Esophagus squamous epithelium (tissue), 4 donors: Measurements from ENCODE around the gene PLA2G4B.

Experiments
- POLR2A ChIP-seq, 4 donors: fragments of 450-650 bp; IDR thresholded peaks; one replicate each; pipeline ENCODE4 v1.6.1; 2017; ENCODE audit warnings: antibody characterized with exemption in 4 of 4, mild to moderate bottlenecking in 4 of 4, moderate library complexity in 3 of 4
- TF ChIP-seq, protein P1 (sequence below), 6 experiments: fragments of 450-650 bp in 4 of 6; fragments of 200-600 bp in 2 of 6; sonication (generic) in 2 of 6; IDR thresholded peaks; one replicate each; pipeline ENCODE4 v1.5.1; 2016 to 2019; ENCODE audit warnings: antibody characterized with exemption in 6 of 6, mild to moderate bottlenecking in 4 of 6, moderate library complexity in 4 of 6

DNA sequence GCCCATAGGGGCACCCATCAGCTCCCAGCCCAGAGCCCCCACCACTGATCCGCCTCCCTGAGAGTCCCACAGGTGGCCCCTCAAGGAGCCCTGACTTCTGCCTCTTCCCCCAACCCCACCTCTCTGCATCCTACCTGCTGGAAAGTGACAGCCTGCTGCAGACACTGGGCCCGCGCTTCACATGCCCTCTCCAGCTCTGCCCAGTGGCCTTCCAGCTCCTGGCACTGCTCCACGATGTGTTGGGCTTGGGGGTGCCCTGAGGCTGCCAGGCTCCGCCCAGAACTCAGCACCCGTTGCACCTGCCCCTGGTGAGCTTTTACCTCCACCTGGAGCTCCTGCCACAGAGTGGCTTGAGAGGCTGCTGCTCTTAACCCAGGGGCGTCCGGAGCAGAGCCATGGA lies 35.1 kb downstream of the PLA2G4B start:
- no peak for TF ChIP-seq POLR2A (IDR thresholded peaks at IDR 0.05)
- TF ChIP-seq, protein P1, sequence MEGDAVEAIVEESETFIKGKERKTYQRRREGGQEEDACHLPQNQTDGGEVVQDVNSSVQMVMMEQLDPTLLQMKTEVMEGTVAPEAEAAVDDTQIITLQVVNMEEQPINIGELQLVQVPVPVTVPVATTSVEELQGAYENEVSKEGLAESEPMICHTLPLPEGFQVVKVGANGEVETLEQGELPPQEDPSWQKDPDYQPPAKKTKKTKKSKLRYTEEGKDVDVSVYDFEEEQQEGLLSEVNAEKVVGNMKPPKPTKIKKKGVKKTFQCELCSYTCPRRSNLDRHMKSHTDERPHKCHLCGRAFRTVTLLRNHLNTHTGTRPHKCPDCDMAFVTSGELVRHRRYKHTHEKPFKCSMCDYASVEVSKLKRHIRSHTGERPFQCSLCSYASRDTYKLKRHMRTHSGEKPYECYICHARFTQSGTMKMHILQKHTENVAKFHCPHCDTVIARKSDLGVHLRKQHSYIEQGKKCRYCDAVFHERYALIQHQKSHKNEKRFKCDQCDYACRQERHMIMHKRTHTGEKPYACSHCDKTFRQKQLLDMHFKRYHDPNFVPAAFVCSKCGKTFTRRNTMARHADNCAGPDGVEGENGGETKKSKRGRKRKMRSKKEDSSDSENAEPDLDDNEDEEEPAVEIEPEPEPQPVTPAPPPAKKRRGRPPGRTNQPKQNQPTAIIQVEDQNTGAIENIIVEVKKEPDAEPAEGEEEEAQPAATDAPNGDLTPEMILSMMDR (IDR thresholded peaks at IDR 0.05), result no peak
